Lower lobe of right lung (tissue), 2 donors: ENCODE results near the gene PLEKHJ1. TPM values are rescaled to one million over a fixed set of nuclear protein-coding genes. Genes with fewer than 3 reads are reported as not detected.

Source experiments
- ATAC-seq, 2 donors: fragments of 200-7000 bp; cut with Tn5 transposase; one replicate each; pipeline ENCODE4 v1.9.1; 2020 to 2022; ENCODE audit warnings: mild to moderate bottlenecking in 2 of 2, moderate library complexity in 2 of 2
- DNase-seq: peaks from one replicate; pipeline ENCODE4 v3.0.0-alpha.2; 2020
- H3K27ac ChIP-seq: fragments of 200-600 bp; one replicate; pipeline ENCODE4 v1.8.0; 2022
- H3K27me3 ChIP-seq: fragments of 200-600 bp; one replicate; pipeline ENCODE4 v1.8.0; 2022; ENCODE audit warnings: low read depth
- H3K36me3 ChIP-seq: fragments of 200-600 bp; one replicate; pipeline ENCODE4 v1.8.0; 2022; ENCODE audit warnings: mild to moderate bottlenecking
- H3K4me1 ChIP-seq: fragments of 200-600 bp; one replicate; pipeline ENCODE4 v1.8.0; 2022
- H3K4me3 ChIP-seq: fragments of 200-600 bp; one replicate; pipeline ENCODE4 v1.8.0; 2022; ENCODE audit warnings: mild to moderate bottlenecking
- H3K9me3 ChIP-seq: fragments of 200-600 bp; one replicate; pipeline ENCODE4 v1.8.0; 2022
- CTCF ChIP-seq: fragments of 200-600 bp; IDR thresholded peaks from one replicate; pipeline ENCODE4 v1.8.0; 2022; ENCODE audit warnings: antibody characterized with exemption, mild to moderate bottlenecking
- intact Hi-C: fragments of 100-400 bp; cut with DNase I; formaldehyde crosslinking; loops from one replicate; pipeline ENCODE4 v1.11.0; 2022
- total RNA-seq: library from RNA; stranded (reverse); fragmentation: NEBNext Ultra II Directional; extraction: Animal tissue kit (Norgen Biotek cat#: 25700); gene quantifications from one replicate; pipeline ENCODE4 v1.2.1, GENCODE V29; 2021
- donor health status: DM: no; HTN: yes; CAD: no; lungs with severe emphysema.

PLEKHJ1 gene
- total RNA-seq, 1 donor from 2014 or later: 52.0 TPM

GRCh38 chr19:2246014-2246620 is 10.0 kb upstream of the PLEKHJ1 start:
- Histone ChIP-seq H3K36me3 (peaks cover 64% of the 10 kb centered on the region), H3K4me1 (peaks cover 44% of the 10 kb centered on the region), H3K27ac (no peak overlapping the region), H3K27me3 (peaks cover 20% of the 10 kb centered on the region), H3K9me3 (no peaks in the 10 kb centered on the region), H3K4me3 (no peak overlapping the region)
- no peak for TF ChIP-seq CTCF
- no peak for ATAC-seq
- no peak for DNase-seq
- intact Hi-C loops: no loop called here

- peaks cover 64% of the 10 kb centered on the region for H3K36me3 ChIP-seq
- DNase-seq (no peak), ATAC-seq (no peak)
- no peak overlapping the region for H3K4me3 ChIP-seq
- intact Hi-C loops: no loop called here
- peaks cover 11% of the 10 kb centered on the region for H3K27me3 ChIP-seq
- no peaks in the 10 kb centered on the region for H3K9me3 ChIP-seq
- no peak overlapping the region for H3K27ac ChIP-seq
- peaks cover 46% of the 10 kb centered on the region for H3K4me1 ChIP-seq
- no peak for TF ChIP-seq CTCF
Measured at GRCh38 chr19:2245273-2245672, 9.1 kb upstream of the PLEKHJ1 start.

- ATAC-seq: no peak
Measured at GRCh38 chr19:2244486-2244885, 8.4 kb upstream of the PLEKHJ1 start.

GRCh38 chr19:2244125-2244411 is 7.9 kb upstream of the PLEKHJ1 start:
- TF ChIP-seq CTCF: no peak
- intact Hi-C loops: no loop called here
- no peaks in the 10 kb centered on the region for H3K9me3 ChIP-seq
- ATAC-seq: no peak
- no peak for DNase-seq
- no peaks in the 10 kb centered on the region for H3K27me3 ChIP-seq
- no peak overlapping the region for H3K4me3 ChIP-seq
- no peak overlapping the region for H3K27ac ChIP-seq
- H3K36me3 ChIP-seq: peaks cover 64% of the 10 kb centered on the region
- peaks cover 55% of the 10 kb centered on the region for H3K4me1 ChIP-seq

More at GRCh38 chr19:2244486-2244885, 8.4 kb upstream of the PLEKHJ1 start:
- Histone ChIP-seq H3K27me3 (peaks cover 4% of the 10 kb centered on the region), H3K4me1 (peaks cover 50% of the 10 kb centered on the region), H3K36me3 (peaks cover 64% of the 10 kb centered on the region), H3K4me3 (no peak overlapping the region), H3K9me3 (no peaks in the 10 kb centered on the region), H3K27ac (no peak overlapping the region)
- DNase-seq: no peak
- TF ChIP-seq CTCF: no peak
- intact Hi-C loops: no loop called here

- Histone ChIP-seq H3K9me3 (no peaks in the 10 kb centered on the region), H3K36me3 (peaks cover 59% of the 10 kb centered on the region), H3K27me3 (no peaks in the 10 kb centered on the region), H3K27ac (no peak overlapping the region), H3K4me3 (no peak overlapping the region), H3K4me1 (peaks cover 60% of the 10 kb centered on the region)
- intact Hi-C loops: no loop called here
- ATAC-seq (no peak), DNase-seq (no peak)
- no peak for TF ChIP-seq CTCF
Measured at GRCh38 chr19:2243274-2244124, 7.4 kb upstream of the PLEKHJ1 start.
